Adrenal gland (tissue), 12 donors: ENCODE data around the gene EPB41L4B. TPM values are rescaled to one million over a fixed set of nuclear protein-coding genes. Genes with fewer than 3 reads are reported as not detected.

Source experiments
- DNase-seq, 7 donors: peaks; one replicate each; pipeline ENCODE4 v3.0.0-alpha.2; 2019 to 2020
- H3K27ac ChIP-seq, 5 donors: fragments of 200-600 bp; sonication (generic) in 4 of 5; 1 replicate in 3 of 5; 2 replicates in 2 of 5; pipeline versions ENCODE4 v1.5.1 to v1.8.0; 2016 to 2020; ENCODE audit warnings: mild to moderate bottlenecking in 1 of 5
- H3K27me3 ChIP-seq: fragments of 200-600 bp; 2 replicates; pipeline ENCODE4 v1.8.0; 2021
- H3K36me3 ChIP-seq, 2 donors: fragments of 200-600 bp; replicated peaks in 1 of 2; 1 replicate in 1 of 2; 2 replicates in 1 of 2; pipeline versions ENCODE4 v1.5.1 to v1.8.0; 2018 to 2022
- H3K4me1 ChIP-seq, 2 donors: fragments of 200-600 bp; replicated peaks in 1 of 2; 1 replicate in 1 of 2; 2 replicates in 1 of 2; pipeline versions ENCODE4 v1.5.1 to v1.8.0; 2018 to 2021
- H3K4me3 ChIP-seq, 4 donors: fragments of 200-600 bp; sonication (generic) in 3 of 4; one replicate each; pipeline ENCODE4 v1.5.1; 2016 to 2018
- H3K9me3 ChIP-seq, 3 donors: fragments of 200-600 bp; sonication (generic) in 1 of 3; replicated peaks in 1 of 3; 1 replicate in 2 of 3; 2 replicates in 1 of 3; pipeline versions ENCODE4 v1.5.1 to v1.8.0; 2016 to 2021
- CTCF ChIP-seq, 6 experiments: fragments of 450-650 bp in 4 of 6; fragments of 200-600 bp in 2 of 6; sonication (generic) in 1 of 6; IDR thresholded peaks; 1 replicate in 5 of 6; 2 replicates in 1 of 6; pipeline versions ENCODE4 v1.5.1 to v1.8.0; 2016 to 2021; ENCODE audit warnings: antibody characterized with exemption in 6 of 6, mild to moderate bottlenecking in 2 of 6, moderate library complexity in 1 of 6
- POLR2A ChIP-seq, 2 donors: fragments of 450-650 bp; IDR thresholded peaks; one replicate each; pipeline ENCODE4 v1.6.1; 2017; ENCODE audit warnings: antibody characterized with exemption in 2 of 2, mild to moderate bottlenecking in 2 of 2, moderate library complexity in 1 of 2
- WGBS, 4 donors: extraction: QIAGEN DNeasy Blood & Tissue Kit in 2 of 4; methylation state at CpG; one replicate each; pipeline versions ENCODE4 v1.1.5 to v1.1.7; 2013 to 2017; 5-methylcytosine and 5-hydroxymethylcytosine counted together
- intact Hi-C, 2 donors: fragments of 100-400 bp; cut with DNase I; formaldehyde crosslinking; loops; one replicate each; pipeline versions ENCODE4 v1.14.1 to v1.15.0; 2022 to 2023
- polyA plus RNA-seq, 3 donors: library from polyadenylated mRNA; stranded (reverse); fragments of 200-250 nt in 2 of 3; fragments of 350-450 nt in 1 of 3; fragmentation: Illumina TruSeq in 1 of 3; extraction: RNeasy Lipid Tissue Mini Kit (QIAGEN cat#74804) in 1 of 3; gene quantifications; one replicate each; pipeline ENCODE4 v1.2.3, GENCODE V29; 2013 to 2014
- total RNA-seq, 9 donors: library from RNA; depleted of rRNA in 4 of 9; stranded (reverse); fragments of >200 nt in 4 of 9; fragments of 120-200 nt in 1 of 9; fragmentation: NEBNext Ultra II Directional in 1 of 9; extraction: Animal tissue kit (Norgen Biotek cat#: 25700) in 1 of 9; gene quantifications; one replicate each; pipeline versions ENCODE4 v1.1.0 to v1.2.4, GENCODE V29; 2013 to 2023
- donor health status: healthy with polysubstance abuse.
- donor health status: Bipolar disorder and iron deficiency.
- donor health status: DM: yes; HTN: yes; CAD: no.
- donor health status: DM: no; HTN: no; CAD: no.
- donor health status: DM: no; HTN: no; CAD: no.
- donor health status: DM: yes; HTN: yes; CAD: no.

The EPB41L4B gene
- total and polyA plus RNA-seq, 12 donors, result 7.4 to 37.2 (median 18.7) TPM

- Histone ChIP-seq H3K9me3 (no peaks in the 10 kb centered on the region), H3K36me3 (no peaks in the 10 kb centered on the region), H3K4me1 (no peaks in the 10 kb centered on the region), H3K4me3 (no peak overlapping the region), H3K27ac (no peak overlapping the region), H3K27me3 (no peaks in the 10 kb centered on the region)
- 70 to 84% (median 78%) methylated on average over 7 to 9 of the region's 9 CpGs for WGBS, 4 donors
- intact Hi-C loops, result no loop called here
- TF ChIP-seq CTCF (IDR thresholded peaks at IDR 0.05) (no peak), POLR2A (IDR thresholded peaks at IDR 0.05) (no peak)
- DNase-seq, result no peak
These were observed 140.9 kb downstream of the EPB41L4B start for GRCh38 chr9:109179801-109180523.

GRCh38 chr9:109176963-109177362 lies 143.9 kb downstream of the EPB41L4B start:
- no peak overlapping the region for H3K27ac ChIP-seq
- intact Hi-C loops, result no loop called here
- no peaks in the 10 kb centered on the region for H3K9me3 ChIP-seq
- H3K4me1 ChIP-seq, result no peaks in the 10 kb centered on the region
- no peak for DNase-seq
- H3K27me3 ChIP-seq, result no peaks in the 10 kb centered on the region
- WGBS, 4 donors, result 90 to 98% (median 94%) methylated on average over 2 of the region's 2 CpGs
- H3K4me3 ChIP-seq, result no peak overlapping the region
- TF ChIP-seq CTCF (IDR thresholded peaks at IDR 0.05) (no peak), POLR2A (IDR thresholded peaks at IDR 0.05) (no peak)
- H3K36me3 ChIP-seq, result no peaks in the 10 kb centered on the region

- Histone ChIP-seq H3K27ac (no peak overlapping the region), H3K36me3 (no peaks in the 10 kb centered on the region), H3K4me1 (no peaks in the 10 kb centered on the region), H3K4me3 (no peak overlapping the region), H3K9me3 (no peaks in the 10 kb centered on the region), H3K27me3 (no peaks in the 10 kb centered on the region)
- TF ChIP-seq POLR2A (IDR thresholded peaks at IDR 0.05), result no peak
- no peak for TF ChIP-seq CTCF (IDR thresholded peaks at IDR 0.05)
- no peak for DNase-seq
- intact Hi-C loops, result no loop called here
- WGBS, 4 donors, result 77 to 79% (median 77%) methylated on average over 8 of the region's 8 CpGs
These were observed 144.5 kb downstream of the EPB41L4B start for GRCh38 chr9:109176386-109176785.

GRCh38 chr9:109172935-109173334 lies 147.9 kb downstream of the EPB41L4B start:
- intact Hi-C loops, result no loop called here
- Histone ChIP-seq H3K36me3 (no peaks in the 10 kb centered on the region), H3K27me3 (no peaks in the 10 kb centered on the region), H3K4me3 (no peak overlapping the region), H3K27ac (no peak overlapping the region), H3K4me1 (no peaks in the 10 kb centered on the region), H3K9me3 (no peaks in the 10 kb centered on the region)
- no peak for DNase-seq
- 77 to 88% (median 81%) methylated on average over 1 of the region's 1 CpG for WGBS, 4 donors
- no peak for TF ChIP-seq POLR2A (IDR thresholded peaks at IDR 0.05)
- TF ChIP-seq CTCF (IDR thresholded peaks at IDR 0.05), result no peak
